SK-N-SH treated with all-trans-retinoic acid at 6 μM for 48 hours (cell line): ENCODE measurements around the gene PARD3B.

Source experiments
- ARNTL ChIP-seq: fragments of 450-650 bp; formaldehyde crosslinking; IDR thresholded peaks from 2 replicates; pipeline ENCODE4 v1.5.0; 2020; ENCODE audit warnings: low read depth, mild to moderate bottlenecking, moderate library complexity, borderline replicate concordance
- CSDC2 ChIP-seq: fragments of 250-450 bp; sonication (Bioruptor Pico); IDR thresholded peaks from 2 replicates; pipeline ENCODE4 v1.5.0; 2020; ENCODE audit warnings: mild to moderate bottlenecking, moderate library complexity
- GLIS3 ChIP-seq: fragments of 250-450 bp; sonication (Bioruptor Pico); IDR thresholded peaks from 2 replicates; pipeline ENCODE4 v1.5.0; 2020; ENCODE audit warnings: mild to moderate bottlenecking, moderate library complexity
- TOX ChIP-seq: fragments of 250-450 bp; sonication (Bioruptor Pico); IDR thresholded peaks from 2 replicates; pipeline ENCODE4 v1.8.0; 2021; ENCODE audit warnings: mild to moderate bottlenecking, moderate library complexity, borderline replicate concordance
- ZC3H10 ChIP-seq: fragments of 250-450 bp; sonication (Bioruptor Pico); IDR thresholded peaks from 2 replicates; pipeline ENCODE4 v1.5.1; 2021; ENCODE audit warnings: mild to moderate bottlenecking, moderate library complexity
- ZFP30 ChIP-seq: fragments of 450-650 bp; formaldehyde crosslinking; IDR thresholded peaks from 2 replicates; pipeline ENCODE4 v1.5.0; 2022; ENCODE audit warnings: mild to moderate bottlenecking, moderate library complexity
- ZNF70 ChIP-seq: fragments of 450-650 bp; formaldehyde crosslinking; IDR thresholded peaks from 2 replicates; pipeline ENCODE4 v1.5.0; 2020; ENCODE audit warnings: mild to moderate bottlenecking, moderate library complexity
- TF ChIP-seq, protein P1 (sequence below): fragments of 250-450 bp; sonication (Bioruptor Pico); IDR thresholded peaks from 2 replicates; pipeline ENCODE4 v1.8.0; 2020; ENCODE audit warnings: mild to moderate bottlenecking, moderate library complexity, borderline replicate concordance
- TF ChIP-seq, protein P2 (sequence below): fragments of 250-450 bp; sonication (Bioruptor Pico); IDR thresholded peaks from 2 replicates; pipeline ENCODE4 v1.5.1; 2020; ENCODE audit warnings: low read depth, mild to moderate bottlenecking, moderate library complexity

- TF ChIP-seq ZFP30 (CRISPR knock-in tag) (no peak), GLIS3 (CRISPR knock-in tag) (no peak), ARNTL (CRISPR knock-in tag) (no peak), TOX (CRISPR knock-in tag) (no peak), CSDC2 (CRISPR knock-in tag) (no peak), ZNF70 (no peak), ZC3H10 (CRISPR knock-in tag) (no peak)
- TF ChIP-seq, protein P1, sequence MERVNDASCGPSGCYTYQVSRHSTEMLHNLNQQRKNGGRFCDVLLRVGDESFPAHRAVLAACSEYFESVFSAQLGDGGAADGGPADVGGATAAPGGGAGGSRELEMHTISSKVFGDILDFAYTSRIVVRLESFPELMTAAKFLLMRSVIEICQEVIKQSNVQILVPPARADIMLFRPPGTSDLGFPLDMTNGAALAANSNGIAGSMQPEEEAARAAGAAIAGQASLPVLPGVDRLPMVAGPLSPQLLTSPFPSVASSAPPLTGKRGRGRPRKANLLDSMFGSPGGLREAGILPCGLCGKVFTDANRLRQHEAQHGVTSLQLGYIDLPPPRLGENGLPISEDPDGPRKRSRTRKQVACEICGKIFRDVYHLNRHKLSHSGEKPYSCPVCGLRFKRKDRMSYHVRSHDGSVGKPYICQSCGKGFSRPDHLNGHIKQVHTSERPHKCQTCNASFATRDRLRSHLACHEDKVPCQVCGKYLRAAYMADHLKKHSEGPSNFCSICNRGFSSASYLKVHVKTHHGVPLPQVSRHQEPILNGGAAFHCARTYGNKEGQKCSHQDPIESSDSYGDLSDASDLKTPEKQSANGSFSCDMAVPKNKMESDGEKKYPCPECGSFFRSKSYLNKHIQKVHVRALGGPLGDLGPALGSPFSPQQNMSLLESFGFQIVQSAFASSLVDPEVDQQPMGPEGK (CRISPR knock-in tag), result no peak
- TF ChIP-seq, protein P2, sequence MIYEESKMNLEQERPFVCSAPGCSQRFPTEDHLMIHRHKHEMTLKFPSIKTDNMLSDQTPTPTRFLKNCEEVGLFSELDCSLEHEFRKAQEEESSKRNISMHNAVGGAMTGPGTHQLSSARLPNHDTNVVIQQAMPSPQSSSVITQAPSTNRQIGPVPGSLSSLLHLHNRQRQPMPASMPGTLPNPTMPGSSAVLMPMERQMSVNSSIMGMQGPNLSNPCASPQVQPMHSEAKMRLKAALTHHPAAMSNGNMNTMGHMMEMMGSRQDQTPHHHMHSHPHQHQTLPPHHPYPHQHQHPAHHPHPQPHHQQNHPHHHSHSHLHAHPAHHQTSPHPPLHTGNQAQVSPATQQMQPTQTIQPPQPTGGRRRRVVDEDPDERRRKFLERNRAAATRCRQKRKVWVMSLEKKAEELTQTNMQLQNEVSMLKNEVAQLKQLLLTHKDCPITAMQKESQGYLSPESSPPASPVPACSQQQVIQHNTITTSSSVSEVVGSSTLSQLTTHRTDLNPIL (CRISPR knock-in tag), result no peak
These were observed 346.5 kb downstream of the PARD3B start for GRCh38 chr2:204891739-204892138.
